GM12878 (cell line): Measurements from ENCODE around the gene MGAT4B. TPM values are rescaled to one million over a fixed set of nuclear protein-coding genes. Genes with fewer than 3 reads are reported as not detected.

Source experiments
- ATAC-seq: fragments of 200-7000 bp; cut with Tn5 transposase; 3 replicates; pipeline ENCODE4 v1.9.1; 2020; ENCODE audit warnings: mild to moderate bottlenecking, moderate library complexity
- BruUV-seq: library from RNA; stranded (reverse); fragments of 400-500 nt; replicated peaks from 2 replicates; lab custom pipeline; 2021; lab: Mats Ljungman, UMichigan
- CTCF ChIA-PET: fragments of 300-600 bp; sonication (Branson Sonifier 250); formaldehyde crosslinking; extraction: SDS; loops from one replicate; lab custom pipeline; 2021; ENCODE audit warnings: inconsistent platforms; lab: Yijun Ruan, JAX
- POLR2A ChIA-PET: fragments of 350-600 bp; formaldehyde crosslinking; extraction: SDS; loops from one replicate; lab custom pipeline; 2021; ENCODE audit warnings: inconsistent platforms; lab: Charles Lee
- RAD21 ChIA-PET: fragments of 300-600 bp; sonication (Branson Sonifier 250); formaldehyde crosslinking; loops from one replicate; lab custom pipeline; 2023; ENCODE audit warnings: antibody characterized with exemption; ENCODE audit not compliant: unreplicated experiment; lab: Charles Lee
- SMC1A ChIA-PET: fragments of 300-600 bp; sonication (Branson Sonifier 250); formaldehyde crosslinking; loops from one replicate; lab custom pipeline; 2023; ENCODE audit not compliant: unreplicated experiment, uncharacterized antibody; lab: Charles Lee
- DNase-seq: peaks from one replicate; pipeline ENCODE4 v3.0.0-alpha.2; 2011; ENCODE audit warnings: low read depth, low spot score
- FAIRE-seq: peaks from 3 replicates; lab custom pipeline; 2011; peaks lifted over from hg19 to GRCh38; lab: Jason Lieb, UNC
- H2AFZ ChIP-seq: 2 replicates; pipeline ENCODE4 v1.6.0; 2011; ENCODE audit warnings: low read depth, low read length, control low read depth; ENCODE audit not compliant: control insufficient read depth
- H3K27ac ChIP-seq: 2 replicates; pipeline ENCODE4 v1.5.1; 2011; ENCODE audit warnings: control low read depth; ENCODE audit not compliant: control insufficient read depth, insufficient read depth
- H3K27me3 ChIP-seq, 2 experiments: replicated peaks in 1 of 2; 2 replicates each; pipeline versions ENCODE4 v1.6.0 to v1.6.1; 2011; ENCODE audit warnings: low read length in 1 of 2; ENCODE audit not compliant: control insufficient read depth in 2 of 2, insufficient read depth in 2 of 2
- H3K36me3 ChIP-seq, 2 experiments: 2 replicates each; pipeline ENCODE4 v1.5.1; 2011; ENCODE audit warnings: low read length in 1 of 2; ENCODE audit not compliant: control insufficient read depth in 2 of 2, insufficient read depth in 2 of 2
- H3K4me1 ChIP-seq: 2 replicates; pipeline ENCODE4 v1.6.1; 2011; ENCODE audit warnings: mild to moderate bottlenecking, low read length, moderate library complexity, mixed read lengths; ENCODE audit not compliant: control insufficient read depth, insufficient read depth
- H3K4me2 ChIP-seq: 2 replicates; pipeline ENCODE4 v1.6.0; 2011; ENCODE audit warnings: control low read depth; ENCODE audit not compliant: control insufficient read depth, insufficient read depth
- H3K4me3 ChIP-seq: fragments of 200-600 bp; sonication (generic); 2 replicates; pipeline ENCODE4 v1.5.1; 2016
- H3K79me2 ChIP-seq: 2 replicates; pipeline ENCODE4 v1.6.0; 2011; ENCODE audit warnings: low read length; ENCODE audit not compliant: control insufficient read depth, insufficient read depth
- H3K9ac ChIP-seq: 2 replicates; pipeline ENCODE4 v1.8.0; 2011; ENCODE audit warnings: low read length, control low read depth, mixed read lengths; ENCODE audit not compliant: control insufficient read depth, insufficient read depth
- H3K9me3 ChIP-seq: replicated peaks from 3 replicates; pipeline ENCODE4 v1.5.1; 2011; ENCODE audit warnings: mild to moderate bottlenecking, low read length; ENCODE audit not compliant: control insufficient read depth, insufficient read depth
- H4K20me1 ChIP-seq: 2 replicates; pipeline ENCODE4 v1.6.0; 2011; ENCODE audit not compliant: control insufficient read depth, insufficient read depth
- EZH2 ChIP-seq: IDR thresholded peaks from 2 replicates; pipeline ENCODE4 v1.6.1; 2012; ENCODE audit warnings: low read depth, mild to moderate bottlenecking, control low read depth, inconsistent platforms, low read length, borderline replicate concordance; ENCODE audit not compliant: control insufficient read depth
- RAD21 ChIP-seq: IDR thresholded peaks from 2 replicates; pipeline ENCODE4 v1.6.1; 2011; ENCODE audit warnings: mild to moderate bottlenecking, low read depth, low read length, moderate library complexity; ENCODE audit not compliant: insufficient read depth
- ZBTB33 ChIP-seq: fragments of 450-650 bp; IDR thresholded peaks from 2 replicates; pipeline ENCODE4 v1.6.1; 2017; ENCODE audit warnings: mild to moderate bottlenecking
- WGBS: methylation state at CpG from one replicate; pipeline ENCODE4 v1.1.6; 2016; ENCODE audit warnings: low lambda C conversion rate; ENCODE audit not compliant: insufficient replicate concordance, insufficient coverage; ENCODE audit errors: missing lambda C conversion rate; 5-methylcytosine and 5-hydroxymethylcytosine counted together
- in situ Hi-C: fragments of 300-500 bp; cut with MboI; formaldehyde crosslinking; loops from 9 replicates; pipeline ENCODE4 v1.14.3; 2018; ENCODE audit warnings: mixed read lengths
- intact Hi-C: fragments of 100-400 bp; cut with micrococcal nuclease; formaldehyde crosslinking; loops from one replicate; pipeline ENCODE4 v1.14.2; 2022; ENCODE audit not compliant: unreplicated experiment
- polyA plus RNA-seq, 11 experiments: library from polyadenylated mRNA; depleted of rRNA in 4 of 11; unstranded in 6 of 11; stranded (reverse) in 5 of 11; fragments of >200 nt; fragmentation: Nextera tagmentation in 4 of 11; fragmentation: Illumina TruSeq in 1 of 11; extraction: Ambion mirVana in 4 of 11; extraction: Trizol in 1 of 11; gene quantifications; 1 replicate in 1 of 11; 2 replicates in 10 of 11; pipeline versions ENCODE4 v1.2.1 to v1.2.3, GENCODE V29; 2011 to 2016; ENCODE audit warnings: inconsistent platforms in 2 of 11, missing spikeins in 2 of 11, low read depth in 1 of 11
- total RNA-seq, 4 experiments: library from RNA; depleted of rRNA in 3 of 4; stranded (reverse); fragments of >200 nt in 3 of 4; fragmentation: Illumina TruSeq in 1 of 4; extraction: Trizol in 1 of 4; gene quantifications; 2 replicates each; pipeline versions ENCODE4 v1.2.1 to v1.2.3, GENCODE V29; 2013 to 2021

Gene MGAT4B
- total and polyA plus RNA-seq, 10 of the 15 experiments (the other 5 are each of a cell fraction or from before 2014, with no cell fraction given), result 0.60 to 82.5 (median 34.4) TPM; not detected in 1

- 83% methylated on average over 5 of the region's 5 CpGs for WGBS
- no peak overlapping the region for H3K27ac ChIP-seq
- intact Hi-C loops (no loop called here), in situ Hi-C loops (no loop called here)
- no TSS peak for BruUV-seq
- H3K9ac ChIP-seq, result no peak overlapping the region
- no peak overlapping the region for H2AFZ ChIP-seq
- peaks cover 49% of the 10 kb centered on the region for H3K79me2 ChIP-seq
- H3K27me3 ChIP-seq, result no peaks in the 10 kb centered on the region
- H3K36me3 ChIP-seq, result peaks cover 2 to 10% of the 10 kb centered on the region in 2 experiments; a peak in 3 of 4 replicates
- no peaks in the 10 kb centered on the region for H4K20me1 ChIP-seq
- ChIA-PET POLR2A (no interaction called here), CTCF (interaction anchor here (0.5 to 1.6 kb wide), 2 partner anchors 9 to 49 kb away, joined by 3 to 6 read pairs; no protein-coding TSS in a partner anchor), SMC1A (interaction anchor here (0.6 to 1.1 kb wide), 2 partner anchors 13 to 152 kb away, joined by 3 read pairs; no protein-coding TSS in a partner anchor), RAD21 (interaction anchor here (0.7 kb wide), 1 partner anchor 51 kb away, joined by 3 read pairs; no protein-coding TSS in a partner anchor)
- no peaks in the 10 kb centered on the region for H3K9me3 ChIP-seq
- peaks cover 4% of the 10 kb centered on the region; the same call in 1 of the 2 replicates for H3K4me1 ChIP-seq
- H3K4me3 ChIP-seq, result no peak overlapping the region
- no peak overlapping the region for H3K4me2 ChIP-seq
- ATAC-seq, result no peak
- no peak for TF ChIP-seq ZBTB33
- no peak for TF ChIP-seq RAD21
- no peak for TF ChIP-seq EZH2
- DNase-seq, result no peak
- FAIRE-seq, result no peak
Observed at GRCh38 chr5:179753971-179754370, 52.7 kb downstream of the MGAT4B start.
